GM19099 (cell line): Measurements from ENCODE around the gene SPRING1.

Source experiments
- POLR2A ChIP-seq: IDR thresholded peaks from 3 replicates; pipeline ENCODE4 v1.6.1; 2011; ENCODE audit warnings: low read depth; ENCODE audit not compliant: insufficient read length; ENCODE audit errors: extremely low read depth

SPRING1 gene

GRCh38 chr12:116737774-116738657 is at the start of gene SPRING1, which contains the start of gene RNFT2:
Gene SPRING1, minus strand, starts transcription at chr12:116738069. Its CDS starts 169 bp downstream, at chr12:116737900.
Gene RNFT2, plus strand, starts transcription at chr12:116738315. Its CDS starts 2,183 bp downstream, at chr12:116740498.
- peak; percentile 94 for TF ChIP-seq POLR2A

- TF ChIP-seq POLR2A: no peak
Measured at GRCh38 chr12:116784238-116784612, 46.4 kb upstream of the SPRING1 start.

DNA sequence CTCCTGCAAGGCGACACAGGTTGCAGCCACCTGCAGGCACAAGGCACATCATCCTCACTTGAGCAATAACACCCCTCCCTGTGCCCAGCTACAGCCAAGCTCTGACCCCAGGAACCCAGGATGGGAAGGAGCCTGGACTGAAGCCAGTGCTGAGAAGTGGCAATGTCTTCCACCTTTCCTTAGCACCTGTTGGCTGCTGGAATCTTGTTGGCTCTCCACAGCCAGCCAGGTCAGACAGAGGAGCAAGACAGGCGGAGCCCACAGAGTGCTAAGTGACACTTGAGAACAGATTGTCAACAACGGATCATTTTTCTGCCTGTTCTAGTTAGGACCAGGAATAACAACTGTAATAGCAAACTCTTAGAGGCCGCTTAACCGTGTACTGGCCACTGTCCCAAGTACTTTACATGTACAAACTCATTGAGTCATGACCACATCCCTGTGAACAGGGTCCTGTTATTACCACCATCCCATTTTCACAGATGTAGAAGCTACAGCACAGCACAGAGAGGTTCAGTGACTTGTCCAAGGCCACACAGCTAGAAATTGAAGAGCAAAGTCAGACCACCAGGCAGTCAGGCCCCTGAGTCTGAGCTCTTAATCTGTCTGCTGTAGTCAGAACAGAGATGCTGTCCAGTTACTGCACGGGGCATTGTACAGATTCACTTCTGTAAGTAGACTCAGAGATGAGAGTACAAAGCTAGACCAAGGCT is 45.8 kb upstream of the SPRING1 start:
- TF ChIP-seq POLR2A: no peak

DNA sequence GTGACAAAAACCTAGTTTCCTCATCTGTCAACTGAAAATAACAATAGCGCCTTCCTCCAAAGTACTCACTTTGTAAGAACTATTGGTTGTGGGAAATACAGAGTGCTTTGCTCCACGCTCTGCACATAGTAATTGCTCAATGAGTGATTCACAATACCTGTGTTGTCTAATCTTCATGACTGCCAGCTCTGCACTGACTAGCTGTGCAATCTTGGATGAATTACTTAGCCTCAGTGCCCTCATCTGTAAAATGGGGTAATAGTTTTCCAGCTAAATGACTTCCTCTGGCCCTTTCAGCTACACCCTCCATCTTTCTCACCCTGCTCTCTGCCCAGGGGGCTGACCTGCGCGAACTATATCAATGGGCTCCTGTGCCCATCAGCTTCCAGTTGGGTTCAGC is 43.1 kb upstream of the SPRING1 start:
- TF ChIP-seq POLR2A: no peak

GRCh38 chr12:116779597-116779996 is 41.7 kb upstream of the SPRING1 start:
- no peak for TF ChIP-seq POLR2A

DNA sequence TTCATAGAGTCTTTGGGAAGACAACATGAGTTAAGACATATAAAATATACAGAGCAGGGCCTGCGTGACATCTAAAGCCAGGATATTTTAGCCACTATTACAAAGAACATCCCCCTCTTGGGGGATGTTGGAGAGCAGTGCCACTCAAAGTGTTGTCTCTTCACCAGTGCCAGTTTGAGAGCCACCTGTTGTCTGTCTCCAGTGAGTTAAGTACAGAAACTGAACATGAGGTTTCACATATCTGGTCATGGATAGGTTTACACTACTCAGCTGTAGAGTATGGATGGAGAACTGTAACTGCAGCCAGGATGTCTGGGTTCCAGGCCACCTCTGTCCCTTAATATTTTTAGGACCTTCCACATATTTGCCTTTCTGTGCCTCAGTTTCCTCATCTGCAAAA is 39.4 kb upstream of the SPRING1 start:
- no peak for TF ChIP-seq POLR2A

DNA sequence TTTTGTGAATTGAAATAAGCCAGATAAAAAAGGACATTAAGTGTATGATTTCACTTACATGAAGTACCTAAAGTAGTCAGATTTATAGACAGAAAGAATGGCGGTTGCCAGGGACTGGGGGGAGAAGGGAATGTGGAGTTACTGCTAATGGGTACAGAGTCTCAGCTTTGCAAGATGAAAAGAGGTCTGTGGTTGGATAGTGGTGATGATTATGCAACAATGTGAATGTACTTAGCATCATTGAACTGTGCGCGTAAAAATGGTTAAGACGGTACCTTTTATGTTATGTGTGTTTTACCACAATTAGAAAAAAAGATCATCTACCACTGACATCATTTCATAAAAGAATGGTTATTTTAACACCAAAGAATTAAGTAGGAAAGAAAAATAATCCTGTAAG is 36.2 kb upstream of the SPRING1 start:
- no peak for TF ChIP-seq POLR2A

DNA sequence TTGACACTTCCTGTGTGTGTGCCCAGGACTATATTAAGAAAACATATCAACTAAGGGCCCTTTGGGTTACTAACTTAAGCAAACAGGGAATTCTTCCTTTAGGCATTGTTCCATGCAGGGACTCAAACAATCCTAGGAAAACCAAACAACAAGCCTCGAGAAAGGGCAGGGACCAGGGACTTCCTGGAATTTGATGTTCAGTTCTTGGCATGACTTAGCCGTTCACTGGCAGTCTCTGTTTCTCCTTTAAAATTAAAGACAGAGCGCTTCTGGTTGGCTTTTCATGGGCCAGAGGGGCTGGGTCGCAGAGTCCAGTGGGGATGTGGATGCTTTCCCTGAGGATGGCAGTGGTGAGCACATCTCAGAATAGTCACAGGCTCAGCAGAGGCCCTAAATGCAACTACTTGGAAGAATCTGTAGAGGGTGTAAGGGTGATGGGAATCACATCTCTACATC is 35.4 kb upstream of the SPRING1 start:
- TF ChIP-seq POLR2A: no peak

DNA sequence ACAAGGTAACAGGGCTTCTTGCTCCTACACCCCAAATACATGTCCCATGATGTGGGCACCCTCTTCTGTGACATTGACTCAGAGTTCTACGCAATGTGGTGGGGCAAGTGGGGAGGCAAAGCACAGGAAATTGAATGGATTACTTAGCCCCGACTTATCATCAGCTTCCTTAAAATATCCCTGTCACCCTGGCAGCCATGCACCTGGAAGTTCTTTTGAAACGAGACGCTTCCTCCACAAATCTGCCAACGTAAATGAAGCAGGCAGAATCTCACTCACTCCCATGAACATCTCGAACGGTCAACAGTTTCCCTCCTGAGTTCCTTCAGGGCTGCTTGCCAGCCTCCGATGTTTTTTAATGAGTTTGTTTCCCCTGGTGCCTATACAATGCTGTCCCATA is 33.8 kb upstream of the SPRING1 start:
- no peak for TF ChIP-seq POLR2A

DNA sequence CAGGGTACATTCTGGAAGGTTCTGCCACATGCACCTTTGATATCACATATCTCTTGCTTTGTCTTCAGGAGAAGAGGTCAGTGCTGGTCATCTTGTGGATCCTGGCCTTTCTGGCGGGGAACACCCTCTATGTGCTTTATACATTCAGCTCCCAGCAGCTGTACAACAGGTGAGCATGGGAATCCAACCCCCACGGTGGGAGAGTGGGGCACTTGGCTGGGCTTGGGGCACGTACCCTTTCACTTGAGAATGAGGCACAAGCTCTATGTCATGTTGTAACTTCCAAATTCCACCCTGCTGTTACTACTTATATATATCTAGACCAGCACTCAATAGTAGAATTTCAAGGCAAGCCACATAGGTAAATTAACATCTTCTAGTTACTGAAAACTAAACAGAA is 28.9 kb upstream of the SPRING1 start:
- TF ChIP-seq POLR2A: no peak

DNA sequence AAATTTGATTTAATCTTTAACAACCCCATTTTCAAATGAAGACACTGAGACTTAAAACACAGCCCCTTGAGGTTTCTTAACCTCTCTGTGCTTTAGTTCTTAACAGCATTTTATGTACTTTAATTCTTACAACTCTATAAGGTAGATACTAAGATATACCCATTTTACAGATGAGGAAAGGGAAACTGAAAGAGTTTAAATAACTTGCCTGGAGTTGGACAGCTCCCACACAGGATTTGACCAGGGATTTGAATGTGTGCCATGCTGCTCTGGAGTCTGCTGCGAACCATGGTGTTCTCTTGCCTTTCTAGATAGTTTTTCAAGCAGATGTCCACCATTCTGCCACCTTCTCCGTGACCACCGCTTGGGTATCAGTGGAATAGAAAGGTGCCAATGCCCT is 28.4 kb upstream of the SPRING1 start:
- no peak for TF ChIP-seq POLR2A

DNA sequence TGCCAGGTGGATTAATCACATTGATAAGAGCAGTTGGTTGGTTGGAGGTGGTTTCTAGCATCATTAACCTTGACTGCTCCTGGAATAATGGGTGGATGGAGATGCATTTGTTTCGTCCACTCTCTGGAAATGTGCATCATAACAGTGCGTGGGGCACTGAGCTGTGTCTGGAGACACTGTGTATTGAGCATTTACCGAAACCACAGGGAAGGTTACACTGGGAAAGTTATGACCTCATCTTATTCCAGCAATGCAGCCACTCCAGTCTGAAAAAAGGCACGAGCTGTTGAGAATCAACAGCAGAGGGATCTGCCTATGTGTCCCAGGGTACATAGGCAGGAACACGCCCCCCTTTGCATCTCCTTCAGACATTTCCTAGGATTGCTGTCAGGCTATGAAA is 27.4 kb upstream of the SPRING1 start:
- TF ChIP-seq POLR2A: no peak

DNA sequence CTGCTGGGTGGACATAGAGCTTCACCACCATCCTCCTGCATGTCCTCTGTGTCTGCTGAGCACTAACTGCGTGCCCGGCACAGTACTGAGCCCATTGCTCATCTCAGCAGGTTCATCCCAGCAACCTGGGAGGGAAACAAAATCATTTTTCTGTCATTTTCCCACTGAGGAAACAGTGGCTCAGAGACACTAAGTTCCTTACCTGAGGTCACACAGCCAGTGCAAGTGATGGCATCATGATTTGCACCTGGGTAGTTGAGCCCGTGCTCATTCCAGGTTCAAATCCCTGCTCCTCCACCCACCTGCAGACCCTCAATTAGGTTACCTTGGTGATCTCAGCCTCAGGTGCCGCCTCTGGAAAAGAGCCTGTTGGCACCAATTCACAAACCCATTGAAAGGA is 23.6 kb upstream of the SPRING1 start:
- TF ChIP-seq POLR2A: no peak

GRCh38 chr12:116760622-116761020 is 22.8 kb upstream of the SPRING1 start:
- no peak for TF ChIP-seq POLR2A

- peak; percentile 35 for TF ChIP-seq POLR2A
Measured at GRCh38 chr12:116759783-116760621, 22.1 kb upstream of the SPRING1 start.

GRCh38 chr12:116750298-116750697 is 12.4 kb upstream of the SPRING1 start:
- no peak for TF ChIP-seq POLR2A

GRCh38 chr12:116749884-116750283 is 12.0 kb upstream of the SPRING1 start:
- no peak for TF ChIP-seq POLR2A
